GM18867 (cell line): ENCODE measurements around the gene CFAP141.

Experiments
- ATAC-seq: cut with Tn5 transposase; IDR thresholded peaks from one replicate; pipeline ENCODE4 v1.9.1; 2021; ENCODE audit warnings: mild to moderate bottlenecking, moderate library complexity; ENCODE audit not compliant: unreplicated experiment

Gene CFAP141

GRCh38 chr1:154174654-154175053 lies 31.5 kb downstream of the CFAP141 start:
- ATAC-seq, result peak; percentile 73

GRCh38 chr1:154171880-154172279 lies 34.3 kb downstream of the CFAP141 start:
- ATAC-seq, result no peak

- no peak for ATAC-seq
Observed at GRCh38 chr1:154171223-154171583, 34.9 kb downstream of the CFAP141 start.

GRCh38 chr1:154170547-154171222 lies 35.4 kb downstream of the CFAP141 start:
- ATAC-seq, result no peak

GRCh38 chr1:154167461-154167860 lies 38.7 kb downstream of the CFAP141 start:
- ATAC-seq, result no peak

GRCh38 chr1:154166207-154166606 lies 39.9 kb downstream of the CFAP141 start:
- ATAC-seq, result no peak

- no peak for ATAC-seq
Observed at GRCh38 chr1:154159554-154159953, 46.6 kb downstream of the CFAP141 start.

- ATAC-seq, result no peak
Observed at GRCh38 chr1:154158307-154159125, 47.6 kb downstream of the CFAP141 start.

GRCh38 chr1:154157520-154158306 lies 48.4 kb downstream of the CFAP141 start:
- ATAC-seq, result peak; percentile 83

- no peak for ATAC-seq
Observed at GRCh38 chr1:154155251-154155650, 50.9 kb downstream of the CFAP141 start.

GRCh38 chr1:154154534-154155191 lies 51.5 kb downstream of the CFAP141 start, which contains the start of gene NUP210L:
Gene NUP210L, minus strand, starts transcription at chr1:154155073.
- no peak for ATAC-seq

- ATAC-seq, result no peak
Observed at GRCh38 chr1:154154053-154154452, 52.1 kb downstream of the CFAP141 start.

GRCh38 chr1:154151311-154151710 lies 54.8 kb downstream of the CFAP141 start:
- no peak for ATAC-seq
